HepG2 (cell line): ENCODE results near the gene ZNF683. TPM values are rescaled to one million over a fixed set of nuclear protein-coding genes. Genes with fewer than 3 reads are reported as not detected.

ENCODE experiments used
- CENPT ChIP-seq: sonication (generic); formaldehyde crosslinking; IDR thresholded peaks from 2 replicates; pipeline ENCODE4 v1.8.0; 2022; ENCODE audit warnings: low read depth, mild to moderate bottlenecking, moderate library complexity, missing genetic modification reagents
- NR2F1 ChIP-seq, 2 experiments: fragments of 450-650 bp in 1 of 2; formaldehyde crosslinking in 1 of 2; IDR thresholded peaks; 2 replicates each; pipeline versions ENCODE4 v1.5.0 to v1.6.1; 2016 to 2020; ENCODE audit warnings: mild to moderate bottlenecking in 1 of 2, missing compliant biosample characterization in 1 of 2, missing genetic modification reagents in 1 of 2, moderate library complexity in 1 of 2
- RFX1 ChIP-seq: fragments of 450-650 bp; IDR thresholded peaks from 2 replicates; pipeline ENCODE4 v1.6.1; 2017
- ZBTB3 ChIP-seq: sonication (generic); formaldehyde crosslinking; IDR thresholded peaks from 2 replicates; pipeline ENCODE4 v1.4.0; 2020; ENCODE audit warnings: low read depth, mild to moderate bottlenecking, moderate library complexity, missing genetic modification reagents, borderline replicate concordance
- ZFP90 ChIP-seq: sonication (generic); formaldehyde crosslinking; IDR thresholded peaks from 2 replicates; pipeline ENCODE4 v1.8.0; 2022; ENCODE audit warnings: missing genetic modification reagents, mild to moderate bottlenecking, inconsistent platforms, borderline replicate concordance
- ZNF558 ChIP-seq: sonication (generic); formaldehyde crosslinking; IDR thresholded peaks from 2 replicates; pipeline ENCODE4 v1.9.0; 2022; ENCODE audit warnings: mild to moderate bottlenecking, missing genetic modification reagents, borderline replicate concordance
- ZNF713 ChIP-seq: sonication (generic); formaldehyde crosslinking; IDR thresholded peaks from 2 replicates; pipeline ENCODE4 v1.4.0; 2020; ENCODE audit warnings: mild to moderate bottlenecking, missing genetic modification reagents
- polyA plus RNA-seq, 8 experiments: library from polyadenylated mRNA; depleted of rRNA in 3 of 8; stranded (reverse) in 7 of 8; unstranded in 1 of 8; fragments of >200 nt; fragmentation: Illumina TruSeq in 4 of 8; extraction: Trizol in 4 of 8; gene quantifications; 2 replicates each; pipeline versions ENCODE4 v1.2.1 to v1.2.3, GENCODE V29; 2011 to 2016; ENCODE audit warnings: low read depth in 4 of 8, missing spikeins in 1 of 8, mixed read lengths in 1 of 8; ENCODE audit not compliant: insufficient read depth in 1 of 8
- total RNA-seq, 5 experiments: library from RNA; depleted of rRNA; stranded (reverse); fragments of >200 nt; fragmentation: Illumina TruSeq; extraction: Trizol; gene quantifications; 2 replicates each; pipeline ENCODE4 v1.2.3, GENCODE V29; 2016; ENCODE audit warnings: low read depth in 1 of 5
- TF ChIP-seq, protein P1 (sequence below), 2 experiments: fragments of 450-650 bp in 1 of 2; sonication (generic) in 1 of 2; formaldehyde crosslinking in 1 of 2; IDR thresholded peaks; 2 replicates each; pipeline versions ENCODE4 v1.6.1 to v1.8.0; 2016 to 2022; ENCODE audit warnings: antibody characterized with exemption in 1 of 2, mild to moderate bottlenecking in 1 of 2, missing genetic modification reagents in 1 of 2
- TF ChIP-seq, protein P2 (sequence below): sonication (generic); formaldehyde crosslinking; IDR thresholded peaks from 2 replicates; pipeline ENCODE4 v1.9.0; 2021; ENCODE audit warnings: mild to moderate bottlenecking, missing genetic modification reagents

ZNF683 gene
- total and polyA plus RNA-seq, 2 of the 13 experiments (the other 11 are each of a cell fraction or from before 2014, with no cell fraction given) = not detected

DNA sequence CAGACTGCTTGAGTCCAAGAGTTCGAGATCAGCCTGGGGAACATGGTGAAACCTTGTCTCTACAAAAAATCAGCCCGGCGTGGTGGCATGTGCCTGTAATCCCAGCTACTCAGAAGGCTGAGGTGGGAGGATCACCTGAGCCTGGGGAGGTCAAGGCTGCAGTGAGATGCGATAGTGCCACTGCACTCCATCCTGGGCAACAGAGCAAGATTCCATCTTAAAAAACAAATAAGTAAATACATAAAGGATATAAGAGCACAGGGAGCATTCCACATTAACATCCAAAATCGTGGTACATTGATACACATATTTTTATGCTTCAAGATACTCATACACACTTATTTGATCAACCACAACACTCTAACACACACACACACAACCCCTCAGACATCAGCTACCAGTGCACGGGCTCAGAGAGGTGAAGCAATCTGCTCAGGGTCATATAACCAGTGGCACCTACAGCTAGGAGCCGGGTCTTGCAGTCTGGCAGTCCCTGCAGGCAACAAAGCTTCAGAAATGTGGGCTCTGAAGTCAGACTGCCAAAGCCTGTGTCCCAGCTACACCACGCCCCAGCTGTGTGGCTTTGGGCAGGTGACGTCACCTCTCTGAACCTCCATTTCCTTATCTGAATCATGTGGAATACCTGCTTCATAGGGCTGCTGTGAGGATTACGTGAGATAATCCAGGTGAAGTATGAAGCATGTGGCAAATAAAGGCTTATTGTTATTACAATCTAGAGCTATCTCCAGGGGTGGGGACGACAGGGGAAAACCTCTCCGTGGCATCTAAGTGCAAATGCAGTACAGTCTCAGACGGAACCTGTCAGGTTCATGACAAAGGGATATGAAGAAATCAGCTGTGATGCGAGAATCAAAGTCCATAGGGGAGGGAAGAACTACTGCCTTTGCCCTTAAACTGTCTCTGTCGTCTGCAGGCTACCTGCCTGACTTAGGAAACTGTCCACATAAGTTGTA is 13.9 kb downstream of the ZNF683 start (continued):
- TF ChIP-seq, protein P1, sequence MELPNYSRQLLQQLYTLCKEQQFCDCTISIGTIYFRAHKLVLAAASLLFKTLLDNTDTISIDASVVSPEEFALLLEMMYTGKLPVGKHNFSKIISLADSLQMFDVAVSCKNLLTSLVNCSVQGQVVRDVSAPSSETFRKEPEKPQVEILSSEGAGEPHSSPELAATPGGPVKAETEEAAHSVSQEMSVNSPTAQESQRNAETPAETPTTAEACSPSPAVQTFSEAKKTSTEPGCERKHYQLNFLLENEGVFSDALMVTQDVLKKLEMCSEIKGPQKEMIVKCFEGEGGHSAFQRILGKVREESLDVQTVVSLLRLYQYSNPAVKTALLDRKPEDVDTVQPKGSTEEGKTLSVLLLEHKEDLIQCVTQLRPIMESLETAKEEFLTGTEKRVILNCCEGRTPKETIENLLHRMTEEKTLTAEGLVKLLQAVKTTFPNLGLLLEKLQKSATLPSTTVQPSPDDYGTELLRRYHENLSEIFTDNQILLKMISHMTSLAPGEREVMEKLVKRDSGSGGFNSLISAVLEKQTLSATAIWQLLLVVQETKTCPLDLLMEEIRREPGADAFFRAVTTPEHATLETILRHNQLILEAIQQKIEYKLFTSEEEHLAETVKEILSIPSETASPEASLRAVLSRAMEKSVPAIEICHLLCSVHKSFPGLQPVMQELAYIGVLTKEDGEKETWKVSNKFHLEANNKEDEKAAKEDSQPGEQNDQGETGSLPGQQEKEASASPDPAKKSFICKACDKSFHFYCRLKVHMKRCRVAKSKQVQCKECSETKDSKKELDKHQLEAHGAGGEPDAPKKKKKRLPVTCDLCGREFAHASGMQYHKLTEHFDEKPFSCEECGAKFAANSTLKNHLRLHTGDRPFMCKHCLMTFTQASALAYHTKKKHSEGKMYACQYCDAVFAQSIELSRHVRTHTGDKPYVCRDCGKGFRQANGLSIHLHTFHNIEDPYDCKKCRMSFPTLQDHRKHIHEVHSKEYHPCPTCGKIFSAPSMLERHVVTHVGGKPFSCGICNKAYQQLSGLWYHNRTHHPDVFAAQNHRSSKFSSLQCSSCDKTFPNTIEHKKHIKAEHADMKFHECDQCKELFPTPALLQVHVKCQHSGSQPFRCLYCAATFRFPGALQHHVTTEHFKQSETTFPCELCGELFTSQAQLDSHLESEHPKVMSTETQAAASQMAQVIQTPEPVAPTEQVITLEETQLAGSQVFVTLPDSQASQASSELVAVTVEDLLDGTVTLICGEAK (IDR thresholded peaks at IDR 0.05) = no peak
- TF ChIP-seq, protein P1 (CRISPR knock-in tag; IDR thresholded peaks at IDR 0.05) = no peak; the same call in 1 of the 2 replicates
- TF ChIP-seq, protein P2, sequence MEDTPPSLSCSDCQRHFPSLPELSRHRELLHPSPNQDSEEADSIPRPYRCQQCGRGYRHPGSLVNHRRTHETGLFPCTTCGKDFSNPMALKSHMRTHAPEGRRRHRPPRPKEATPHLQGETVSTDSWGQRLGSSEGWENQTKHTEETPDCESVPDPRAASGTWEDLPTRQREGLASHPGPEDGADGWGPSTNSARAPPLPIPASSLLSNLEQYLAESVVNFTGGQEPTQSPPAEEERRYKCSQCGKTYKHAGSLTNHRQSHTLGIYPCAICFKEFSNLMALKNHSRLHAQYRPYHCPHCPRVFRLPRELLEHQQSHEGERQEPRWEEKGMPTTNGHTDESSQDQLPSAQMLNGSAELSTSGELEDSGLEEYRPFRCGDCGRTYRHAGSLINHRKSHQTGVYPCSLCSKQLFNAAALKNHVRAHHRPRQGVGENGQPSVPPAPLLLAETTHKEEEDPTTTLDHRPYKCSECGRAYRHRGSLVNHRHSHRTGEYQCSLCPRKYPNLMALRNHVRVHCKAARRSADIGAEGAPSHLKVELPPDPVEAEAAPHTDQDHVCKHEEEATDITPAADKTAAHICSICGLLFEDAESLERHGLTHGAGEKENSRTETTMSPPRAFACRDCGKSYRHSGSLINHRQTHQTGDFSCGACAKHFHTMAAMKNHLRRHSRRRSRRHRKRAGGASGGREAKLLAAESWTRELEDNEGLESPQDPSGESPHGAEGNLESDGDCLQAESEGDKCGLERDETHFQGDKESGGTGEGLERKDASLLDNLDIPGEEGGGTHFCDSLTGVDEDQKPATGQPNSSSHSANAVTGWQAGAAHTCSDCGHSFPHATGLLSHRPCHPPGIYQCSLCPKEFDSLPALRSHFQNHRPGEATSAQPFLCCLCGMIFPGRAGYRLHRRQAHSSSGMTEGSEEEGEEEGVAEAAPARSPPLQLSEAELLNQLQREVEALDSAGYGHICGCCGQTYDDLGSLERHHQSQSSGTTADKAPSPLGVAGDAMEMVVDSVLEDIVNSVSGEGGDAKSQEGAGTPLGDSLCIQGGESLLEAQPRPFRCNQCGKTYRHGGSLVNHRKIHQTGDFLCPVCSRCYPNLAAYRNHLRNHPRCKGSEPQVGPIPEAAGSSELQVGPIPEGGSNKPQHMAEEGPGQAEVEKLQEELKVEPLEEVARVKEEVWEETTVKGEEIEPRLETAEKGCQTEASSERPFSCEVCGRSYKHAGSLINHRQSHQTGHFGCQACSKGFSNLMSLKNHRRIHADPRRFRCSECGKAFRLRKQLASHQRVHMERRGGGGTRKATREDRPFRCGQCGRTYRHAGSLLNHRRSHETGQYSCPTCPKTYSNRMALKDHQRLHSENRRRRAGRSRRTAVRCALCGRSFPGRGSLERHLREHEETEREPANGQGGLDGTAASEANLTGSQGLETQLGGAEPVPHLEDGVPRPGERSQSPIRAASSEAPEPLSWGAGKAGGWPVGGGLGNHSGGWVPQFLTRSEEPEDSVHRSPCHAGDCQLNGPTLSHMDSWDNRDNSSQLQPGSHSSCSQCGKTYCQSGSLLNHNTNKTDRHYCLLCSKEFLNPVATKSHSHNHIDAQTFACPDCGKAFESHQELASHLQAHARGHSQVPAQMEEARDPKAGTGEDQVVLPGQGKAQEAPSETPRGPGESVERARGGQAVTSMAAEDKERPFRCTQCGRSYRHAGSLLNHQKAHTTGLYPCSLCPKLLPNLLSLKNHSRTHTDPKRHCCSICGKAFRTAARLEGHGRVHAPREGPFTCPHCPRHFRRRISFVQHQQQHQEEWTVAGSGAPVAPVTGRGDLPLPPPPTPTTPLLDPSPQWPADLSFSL (CRISPR knock-in tag) = peak; percentile 89
- TF ChIP-seq ZFP90 = no peak
- no peak for TF ChIP-seq ZNF713 (CRISPR knock-in tag)
- no peak for TF ChIP-seq CENPT
- peak in 1 of 2 experiments; percentile 28; a peak in 1 of 4 replicates for TF ChIP-seq NR2F1 (CRISPR knock-in tag; IDR thresholded peaks at IDR 0.05)
- TF ChIP-seq RFX1 = no peak
- no peak for TF ChIP-seq ZNF558 (CRISPR knock-in tag)
- TF ChIP-seq ZBTB3 (CRISPR knock-in tag) = no peak
